Measurements from ENCODE around the gene CPZ.

Gene CPZ

GRCh38 chr4:8637456-8637984 lies 45.0 kb downstream of the CPZ start:
- DNase-seq (ENCODE audit: insufficient read length, low spot score) (no peak), FAIRE-seq (no peak)
- no peak for TF ChIP-seq POLR2A (IDR thresholded peaks at IDR 0.05; ENCODE audit: low read depth, low read length)

DNA sequence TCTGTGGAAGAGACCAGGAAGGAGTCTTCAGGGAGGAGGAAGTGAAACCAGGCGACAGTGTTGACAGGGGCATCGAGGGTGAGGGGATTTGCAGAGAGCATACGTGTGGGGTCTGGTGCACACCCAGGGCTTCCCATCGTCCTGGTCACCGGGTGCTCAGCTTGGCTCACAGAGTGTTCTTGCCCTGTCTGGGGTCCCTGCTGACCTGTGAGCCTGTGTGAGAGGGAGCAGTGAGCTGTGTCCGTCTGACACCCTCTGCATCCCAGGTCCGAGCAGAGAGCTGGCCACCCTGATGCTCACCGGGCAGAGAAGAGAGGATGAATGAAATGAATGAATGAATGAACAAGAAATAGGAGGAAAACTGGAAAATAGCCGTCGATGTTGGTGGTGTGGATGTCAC lies 46.5 kb downstream of the CPZ start:
- TF ChIP-seq POLR2A (IDR thresholded peaks at IDR 0.05; ENCODE audit: low read depth, low read length): no peak
- no peak for DNase-seq (ENCODE audit: insufficient read length, low spot score)
- no peak for FAIRE-seq

- FAIRE-seq: no peak
- DNase-seq (ENCODE audit: insufficient read length, low spot score): no peak
- TF ChIP-seq POLR2A (IDR thresholded peaks at IDR 0.05; ENCODE audit: low read depth, low read length): no peak
These were observed 47.5 kb downstream of the CPZ start for GRCh38 chr4:8639777-8640720.

DNA sequence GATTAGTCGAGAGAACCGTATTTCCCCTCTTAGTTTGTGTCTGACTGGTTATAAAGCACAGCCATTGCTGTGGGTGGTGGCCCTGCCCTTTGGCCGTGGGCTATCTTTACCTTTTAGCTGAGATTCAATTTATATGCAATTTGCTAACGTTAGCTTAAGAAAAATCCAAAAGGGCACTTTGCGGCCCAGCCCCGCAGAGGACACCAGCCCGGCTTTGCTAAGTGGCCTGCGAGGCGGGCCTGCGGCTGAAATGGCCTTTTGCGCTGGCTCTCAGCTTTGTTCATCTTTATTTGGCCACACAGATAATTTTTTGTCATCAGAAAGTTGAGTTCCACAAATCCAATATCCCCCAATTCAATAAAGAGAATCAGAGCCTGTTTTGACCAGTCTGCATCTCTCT lies 48.3 kb downstream of the CPZ start:
- DNase-seq (ENCODE audit: insufficient read length, low spot score) (no peak), FAIRE-seq (no peak)
- no peak for TF ChIP-seq POLR2A (IDR thresholded peaks at IDR 0.05; ENCODE audit: low read depth, low read length)

- no peak for TF ChIP-seq POLR2A (IDR thresholded peaks at IDR 0.05; ENCODE audit: low read depth, low read length)
- no peak for FAIRE-seq
These were observed 48.7 kb downstream of the CPZ start for GRCh38 chr4:8641256-8641655.

GRCh38 chr4:8641931-8642650 lies 49.5 kb downstream of the CPZ start:
- no peak for FAIRE-seq
- TF ChIP-seq POLR2A (IDR thresholded peaks at IDR 0.05; ENCODE audit: low read depth, low read length): no peak

More at GRCh38 chr4:8641256-8641655, 48.7 kb downstream of the CPZ start:
- no peak for DNase-seq (ENCODE audit: insufficient read length, low spot score)

DNA sequence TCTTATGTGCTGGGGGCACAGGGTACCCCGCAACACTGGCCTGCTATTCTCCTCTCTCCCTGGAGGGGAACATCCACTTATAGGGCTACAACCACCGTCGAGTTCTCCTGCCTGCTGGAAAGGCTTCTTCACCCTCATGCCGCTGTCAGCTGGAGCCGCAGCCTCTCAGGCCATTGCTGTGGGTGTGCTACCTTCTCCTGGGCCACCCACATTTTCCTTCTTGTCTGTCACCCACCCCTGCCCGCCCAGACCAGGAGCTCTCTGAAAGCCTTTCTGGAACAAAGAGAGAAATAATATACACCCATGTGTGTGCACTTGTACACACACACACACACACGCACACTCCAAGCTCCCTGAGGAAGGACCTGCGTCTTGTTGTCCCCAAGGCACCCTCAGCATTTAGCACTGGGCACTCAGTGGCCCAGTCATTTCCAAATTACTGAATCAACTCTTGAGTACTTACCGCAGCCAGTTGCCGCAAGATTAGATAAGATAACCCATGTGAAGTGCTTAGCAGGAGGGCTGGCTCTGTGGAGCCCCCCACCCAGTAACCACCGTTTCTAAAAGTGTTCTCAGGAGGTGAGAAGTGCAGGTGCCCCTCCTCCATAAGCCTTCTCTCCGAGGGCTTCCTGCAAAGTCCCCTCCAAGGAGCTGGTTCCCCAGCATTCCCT lies 50.2 kb downstream of the CPZ start:
- FAIRE-seq (no peak), DNase-seq (ENCODE audit: insufficient read length, low spot score) (no peak)
- TF ChIP-seq POLR2A (IDR thresholded peaks at IDR 0.05; ENCODE audit: low read depth, low read length): no peak

More at GRCh38 chr4:8641931-8642650, 49.5 kb downstream of the CPZ start:
- DNase-seq (ENCODE audit: insufficient read length, low spot score): no peak

DNA sequence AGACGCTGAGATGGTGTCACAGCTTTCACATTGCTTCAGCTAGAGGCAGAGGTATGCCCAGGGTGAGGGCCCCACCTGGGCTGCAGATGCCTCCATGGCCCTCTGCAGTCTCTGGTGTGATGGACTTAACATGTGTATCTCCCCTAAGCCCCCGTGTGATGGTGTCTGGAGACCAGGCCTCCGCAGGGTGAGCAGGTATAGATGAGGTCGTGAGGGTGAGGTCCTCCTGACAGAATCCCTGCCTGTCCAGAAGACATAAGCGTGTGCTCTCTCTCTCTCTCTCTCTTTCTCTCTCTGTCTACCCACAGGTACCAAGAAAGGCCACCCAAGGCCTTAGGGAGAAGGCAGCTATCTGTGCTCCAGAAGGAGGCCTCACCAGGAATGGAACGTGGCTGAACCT lies 50.9 kb downstream of the CPZ start:
- no peak for TF ChIP-seq POLR2A (IDR thresholded peaks at IDR 0.05; ENCODE audit: low read depth, low read length)
- no peak for FAIRE-seq
- DNase-seq (ENCODE audit: insufficient read length, low spot score): no peak

GRCh38 chr4:8643986-8644385 lies 51.4 kb downstream of the CPZ start:
- no peak for DNase-seq (ENCODE audit: insufficient read length, low spot score)
- no peak for TF ChIP-seq POLR2A (IDR thresholded peaks at IDR 0.05; ENCODE audit: low read depth, low read length)
- FAIRE-seq: no peak

GRCh38 chr4:8644461-8644891 lies 51.9 kb downstream of the CPZ start:
- TF ChIP-seq POLR2A (IDR thresholded peaks at IDR 0.05; ENCODE audit: low read depth, low read length): no peak
- no peak for FAIRE-seq
- no peak for DNase-seq (ENCODE audit: insufficient read length, low spot score)

- DNase-seq (ENCODE audit: insufficient read length, low spot score) (no peak), FAIRE-seq (no peak)
- no peak for TF ChIP-seq POLR2A (IDR thresholded peaks at IDR 0.05; ENCODE audit: low read depth, low read length)
These were observed 52.6 kb downstream of the CPZ start for GRCh38 chr4:8644966-8645752.

DNA sequence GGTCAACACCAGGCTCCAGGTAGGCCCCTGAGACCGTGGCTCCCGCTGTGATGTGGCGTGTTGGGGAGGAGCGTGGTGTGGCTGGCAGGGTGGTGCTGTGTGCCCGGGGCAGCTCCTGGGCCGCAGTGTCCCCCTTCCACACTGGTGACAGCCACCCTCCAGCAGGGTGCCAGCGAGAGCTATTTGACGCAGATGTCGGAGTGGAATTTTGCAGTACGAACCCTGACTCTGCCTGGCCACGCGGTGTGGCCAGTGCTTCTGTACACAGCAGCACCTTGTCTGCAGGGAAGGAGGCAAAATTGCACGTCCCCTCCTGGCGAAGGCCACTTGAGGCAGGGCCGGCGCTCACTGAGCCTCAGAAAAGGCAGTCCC lies 53.2 kb downstream of the CPZ start:
- TF ChIP-seq POLR2A (IDR thresholded peaks at IDR 0.05; ENCODE audit: low read depth, low read length): no peak
- FAIRE-seq (no peak), DNase-seq (ENCODE audit: insufficient read length, low spot score) (no peak)

Data from H54 (cell line).